NCI-H82 (cell line): ENCODE data around the gene LTBP1.
"Not testable (repeated sequence)": the region's sequence is repeated elsewhere in the genome, so short reads cannot be mapped to it uniquely, and the experiment has no call there.

ENCODE experiments used
- DNase-seq: peaks from one replicate; lab custom pipeline; 2025; lab: John Stamatoyannopoulos, UW

Gene LTBP1

DNA sequence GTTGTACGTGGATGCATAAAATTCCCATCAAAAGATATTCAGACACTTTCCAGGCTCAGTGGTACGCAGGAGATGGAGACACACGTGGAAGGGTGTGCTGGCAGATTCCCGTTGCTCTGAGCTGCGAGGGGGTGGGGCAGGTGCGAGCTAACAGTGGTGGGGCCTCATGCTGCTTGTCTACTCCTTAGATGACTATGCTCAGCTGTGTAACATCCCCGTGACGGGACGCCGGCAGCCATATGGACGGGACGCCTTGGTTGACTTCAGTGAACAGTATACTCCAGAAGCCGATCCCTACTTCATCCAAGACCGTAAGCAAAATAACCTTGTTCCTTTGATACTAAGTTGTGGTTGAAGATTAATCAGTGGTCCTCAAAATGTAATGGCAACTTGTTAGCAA is 442.2 kb downstream of the LTBP1 start:
- DNase-seq: no peak

DNA sequence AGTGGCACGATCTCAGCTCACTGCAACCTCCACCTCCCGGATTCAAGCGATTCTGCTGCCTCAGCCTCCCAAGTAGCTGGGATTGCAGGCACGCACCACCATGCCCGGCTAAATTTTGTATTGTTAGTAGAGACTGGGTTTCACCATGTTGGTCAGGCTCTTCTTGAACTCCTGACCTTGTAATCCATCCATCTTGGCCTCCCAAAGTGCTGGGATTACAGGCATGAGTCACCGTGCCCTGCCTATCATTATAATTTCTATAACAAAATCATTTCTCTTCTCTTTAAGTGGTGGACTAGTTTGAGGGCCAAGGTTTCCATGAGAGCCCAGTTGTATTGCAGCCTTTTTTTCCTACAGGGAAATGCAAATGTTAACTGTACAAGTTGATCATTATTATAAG is 442.9 kb downstream of the LTBP1 start:
- not testable (repeated sequence) for DNase-seq

GRCh38 chr2:33391529-33392255 is 444.9 kb downstream of the LTBP1 start:
- DNase-seq: no peak

DNA sequence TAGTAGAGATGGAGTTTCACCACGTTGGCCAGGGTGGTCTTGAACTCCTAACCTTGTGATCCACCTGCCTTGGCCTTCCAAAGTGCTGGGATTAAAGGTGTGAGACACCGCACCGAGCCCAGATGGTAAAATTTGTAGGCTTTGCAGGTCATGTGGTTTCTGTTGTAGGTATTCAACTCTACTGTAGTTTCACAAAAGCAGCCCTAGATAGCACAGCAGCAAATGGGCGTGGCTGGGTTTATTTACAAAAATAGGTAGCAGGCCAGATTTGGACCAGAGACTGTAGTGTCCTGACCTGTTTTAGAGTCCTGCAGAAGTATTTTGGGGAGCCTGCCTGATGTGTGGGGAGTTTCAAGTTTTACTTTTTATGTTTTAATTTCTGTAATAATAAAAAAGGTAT is 445.6 kb downstream of the LTBP1 start:
- no peak for DNase-seq

GRCh38 chr2:33395034-33395433 is 448.3 kb downstream of the LTBP1 start:
- no peak for DNase-seq

DNA sequence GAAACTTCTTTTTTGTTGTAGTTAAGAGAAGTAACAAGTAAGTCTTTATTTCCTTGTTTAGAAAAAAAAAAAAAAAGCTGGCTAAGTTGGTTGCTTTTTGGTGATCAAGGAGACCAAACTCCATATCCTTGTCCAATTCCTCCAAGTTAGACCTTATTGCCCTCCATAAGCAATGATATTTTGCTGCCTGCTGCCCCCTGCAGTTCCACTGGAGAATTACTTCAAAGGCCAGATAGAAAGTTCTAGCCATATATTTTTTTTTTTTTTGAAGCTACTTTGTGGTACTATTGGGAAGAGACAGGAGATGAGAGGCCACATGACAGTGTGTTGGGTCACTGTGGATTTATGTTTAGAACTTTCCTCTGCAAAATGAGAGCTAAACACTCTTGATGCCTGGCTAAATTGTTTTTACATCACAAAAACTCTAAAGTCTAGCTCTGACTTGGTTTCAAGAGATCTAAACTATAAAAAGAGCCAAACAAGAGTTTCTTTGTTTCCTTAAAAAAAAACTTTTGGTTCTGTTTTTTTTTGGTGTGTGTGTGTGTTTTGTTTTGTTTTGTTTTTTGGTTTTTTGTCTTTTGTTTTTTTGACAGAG is 449.0 kb downstream of the LTBP1 start:
- peak; percentile 50 for DNase-seq

DNA sequence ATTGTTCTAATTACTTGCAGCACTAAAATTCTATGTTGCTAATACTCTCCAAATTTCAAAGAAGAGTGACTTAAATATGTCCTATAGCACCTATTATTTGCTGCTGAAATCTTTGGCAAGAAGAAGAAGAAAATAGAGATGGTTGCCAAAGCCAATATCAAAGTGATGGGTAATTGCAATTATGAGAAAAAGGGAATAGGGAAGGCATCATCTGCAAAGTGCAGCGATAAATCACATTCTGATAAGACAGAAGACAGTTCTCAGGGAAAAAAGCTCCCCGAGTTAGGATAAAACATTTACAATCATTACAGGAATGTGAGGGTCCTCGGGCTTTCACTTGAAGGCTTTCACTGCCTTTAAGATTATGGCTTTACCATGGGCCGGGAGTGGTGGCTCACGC is 457.6 kb downstream of the LTBP1 start:
- DNase-seq: no peak

GRCh38 chr2:33406622-33407021 is 459.9 kb downstream of the LTBP1 start:
- no peak for DNase-seq

- no peak for DNase-seq
These were observed 461.4 kb downstream of the LTBP1 start for GRCh38 chr2:33408109-33408508.

DNA sequence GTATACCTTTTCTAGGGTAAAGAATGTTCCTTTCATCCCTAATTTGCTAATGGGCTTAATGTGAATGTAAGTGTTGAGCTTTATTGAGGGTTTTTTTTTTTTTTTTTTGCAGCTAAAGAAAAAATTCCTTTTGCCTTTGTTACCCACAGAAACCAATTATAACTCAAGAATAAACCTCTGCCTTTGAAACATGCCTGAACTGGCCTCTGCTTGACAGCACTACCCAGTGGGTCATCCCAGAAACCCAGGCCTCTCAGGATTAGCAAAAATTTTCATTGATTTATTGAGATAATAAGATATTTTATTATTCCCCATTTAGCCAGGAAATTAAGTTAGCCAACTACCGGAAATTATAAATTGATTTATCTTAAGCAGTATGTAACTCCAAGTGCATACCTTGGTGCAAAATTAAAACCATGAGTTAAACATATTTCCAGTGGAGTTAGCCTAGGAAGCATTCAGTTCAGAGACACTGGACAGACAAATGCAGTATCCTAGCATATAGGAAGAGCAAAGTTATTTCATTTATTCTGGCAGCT is 462.7 kb downstream of the LTBP1 start:
- DNase-seq: no peak

DNA sequence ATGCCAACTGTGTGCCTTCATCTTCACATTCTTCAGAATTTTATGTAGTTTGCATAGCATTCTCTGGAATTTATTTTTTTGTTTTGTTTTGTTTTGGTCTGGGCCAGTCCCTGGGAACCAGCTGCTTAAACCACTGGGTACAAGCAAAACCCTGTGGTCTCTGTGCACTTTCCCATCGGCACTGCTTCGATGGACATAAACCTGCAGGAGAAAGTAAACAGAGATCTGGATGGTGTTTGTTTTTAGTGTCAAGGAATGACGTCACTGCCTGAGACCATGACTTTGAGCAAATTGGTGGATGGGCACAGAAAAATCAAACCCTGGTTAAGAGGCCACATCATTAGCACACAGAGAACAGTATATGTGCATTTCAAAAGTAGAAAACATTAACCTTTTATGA is 465.0 kb downstream of the LTBP1 start:
- DNase-seq: no peak

GRCh38 chr2:33412920-33413319 is 466.2 kb downstream of the LTBP1 start:
- peak; percentile 27 for DNase-seq

GRCh38 chr2:33419581-33420200 is 472.9 kb downstream of the LTBP1 start:
- DNase-seq: no peak

- no peak for DNase-seq
These were observed 474.0 kb downstream of the LTBP1 start for GRCh38 chr2:33420726-33421125.

DNA sequence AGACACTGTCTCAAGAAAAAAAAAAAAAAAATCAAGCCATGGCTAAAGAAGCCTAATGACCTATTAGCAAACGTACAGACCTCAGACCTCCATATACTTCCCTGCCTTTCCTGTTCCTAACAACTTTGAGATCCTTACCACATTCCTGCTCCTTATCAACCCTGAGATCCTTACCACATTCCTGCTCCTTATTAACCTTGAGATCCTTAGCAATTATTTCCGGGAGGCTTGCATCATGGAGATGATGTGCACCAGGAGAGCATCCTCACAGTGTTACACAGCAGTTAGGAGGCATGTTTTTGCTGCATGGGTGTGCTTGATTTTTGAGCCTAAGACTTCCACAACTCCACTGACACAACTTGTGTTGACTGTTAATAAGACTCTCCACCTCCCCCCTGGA is 475.1 kb downstream of the LTBP1 start:
- DNase-seq: no peak

- DNase-seq: no peak
These were observed 478.4 kb downstream of the LTBP1 start for GRCh38 chr2:33425161-33425560.

DNA sequence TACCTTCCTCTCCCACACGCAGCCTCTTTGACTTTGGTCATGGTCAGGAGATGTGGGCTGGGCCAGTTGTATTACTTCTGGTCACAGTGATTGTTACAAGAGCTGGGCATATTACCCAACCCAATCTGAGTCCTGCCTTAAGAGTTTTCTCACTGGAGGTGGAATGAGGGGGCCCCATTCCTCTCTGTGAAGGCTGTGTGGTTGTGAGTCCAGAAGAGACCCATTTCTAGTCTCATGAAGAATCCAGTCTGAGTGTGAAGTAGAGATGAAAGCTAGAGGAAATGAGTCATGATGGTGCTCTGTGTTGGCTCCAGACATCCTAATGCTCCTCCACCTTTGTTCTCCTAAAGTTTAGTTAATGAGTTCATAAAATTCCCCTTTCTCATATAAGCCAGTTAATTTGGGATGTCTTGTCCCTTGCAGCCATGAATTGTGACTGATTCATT is 478.9 kb downstream of the LTBP1 start:
- DNase-seq: no peak

DNA sequence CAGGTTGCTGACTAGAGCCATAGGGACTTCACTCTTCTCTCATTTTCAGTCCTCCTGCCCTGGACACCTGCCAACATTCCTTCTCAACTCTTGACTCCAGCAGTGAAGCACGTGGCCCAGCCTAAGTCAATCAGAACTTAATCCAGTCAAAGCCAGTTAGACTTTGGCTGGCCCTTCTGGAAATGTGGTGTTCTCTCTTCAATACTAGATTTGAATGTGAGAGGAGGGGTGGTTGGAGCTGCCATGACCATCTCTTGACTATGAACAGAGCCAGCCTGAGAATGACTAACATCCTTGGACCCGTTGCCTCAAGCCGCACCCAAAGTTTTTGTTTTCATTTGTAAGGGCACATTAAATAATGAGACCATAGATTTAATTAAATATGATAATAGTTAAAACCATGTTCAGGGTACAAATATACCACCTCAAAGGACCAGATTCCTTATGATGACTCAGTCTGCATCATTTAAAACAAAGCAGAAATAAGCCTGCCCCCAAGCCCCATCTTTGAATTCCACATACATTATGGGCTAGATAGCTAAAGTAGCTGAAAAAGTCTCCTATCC is 480.0 kb downstream of the LTBP1 start:
- peak; percentile 92 for DNase-seq

DNA sequence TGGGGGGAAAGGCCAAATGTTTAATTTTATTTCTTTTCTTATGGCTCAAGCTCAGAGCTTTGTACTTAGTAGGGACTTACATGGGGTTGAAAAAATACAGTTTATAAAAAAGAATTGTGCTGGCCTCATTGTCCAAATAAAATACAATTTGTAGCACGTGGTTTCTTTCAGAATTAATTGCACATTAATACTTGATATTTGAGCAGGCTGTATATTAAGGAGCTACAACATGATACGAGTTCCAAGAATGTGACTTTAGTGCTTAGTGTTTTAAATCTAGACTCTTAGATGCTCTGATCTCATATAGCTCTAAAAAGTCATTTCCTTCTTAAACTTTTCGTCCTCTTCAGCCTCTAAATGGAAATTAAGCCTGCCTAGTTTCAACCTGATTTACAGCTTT is 483.3 kb downstream of the LTBP1 start:
- no peak for DNase-seq

DNA sequence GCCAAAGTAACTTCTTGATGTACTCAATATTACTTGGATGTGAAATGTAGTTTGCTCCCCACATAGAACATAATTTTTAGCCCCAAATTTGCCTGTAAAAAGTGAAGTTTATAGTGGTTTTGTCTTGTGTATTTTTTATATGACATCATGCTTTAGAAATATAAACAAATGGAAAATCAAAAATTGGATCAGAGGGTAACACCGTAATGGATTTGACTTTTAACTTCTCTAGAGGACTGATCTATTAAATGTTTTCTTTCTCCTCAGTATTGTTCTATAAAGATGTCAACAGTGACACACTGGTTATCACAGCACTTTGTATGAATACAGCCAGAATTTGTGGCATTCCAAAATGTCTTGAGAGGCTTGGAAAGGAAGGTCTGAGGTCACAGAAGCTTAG is 484.1 kb downstream of the LTBP1 start:
- DNase-seq: no peak

GRCh38 chr2:33432871-33433270 is 486.1 kb downstream of the LTBP1 start:
- DNase-seq: no peak

DNA sequence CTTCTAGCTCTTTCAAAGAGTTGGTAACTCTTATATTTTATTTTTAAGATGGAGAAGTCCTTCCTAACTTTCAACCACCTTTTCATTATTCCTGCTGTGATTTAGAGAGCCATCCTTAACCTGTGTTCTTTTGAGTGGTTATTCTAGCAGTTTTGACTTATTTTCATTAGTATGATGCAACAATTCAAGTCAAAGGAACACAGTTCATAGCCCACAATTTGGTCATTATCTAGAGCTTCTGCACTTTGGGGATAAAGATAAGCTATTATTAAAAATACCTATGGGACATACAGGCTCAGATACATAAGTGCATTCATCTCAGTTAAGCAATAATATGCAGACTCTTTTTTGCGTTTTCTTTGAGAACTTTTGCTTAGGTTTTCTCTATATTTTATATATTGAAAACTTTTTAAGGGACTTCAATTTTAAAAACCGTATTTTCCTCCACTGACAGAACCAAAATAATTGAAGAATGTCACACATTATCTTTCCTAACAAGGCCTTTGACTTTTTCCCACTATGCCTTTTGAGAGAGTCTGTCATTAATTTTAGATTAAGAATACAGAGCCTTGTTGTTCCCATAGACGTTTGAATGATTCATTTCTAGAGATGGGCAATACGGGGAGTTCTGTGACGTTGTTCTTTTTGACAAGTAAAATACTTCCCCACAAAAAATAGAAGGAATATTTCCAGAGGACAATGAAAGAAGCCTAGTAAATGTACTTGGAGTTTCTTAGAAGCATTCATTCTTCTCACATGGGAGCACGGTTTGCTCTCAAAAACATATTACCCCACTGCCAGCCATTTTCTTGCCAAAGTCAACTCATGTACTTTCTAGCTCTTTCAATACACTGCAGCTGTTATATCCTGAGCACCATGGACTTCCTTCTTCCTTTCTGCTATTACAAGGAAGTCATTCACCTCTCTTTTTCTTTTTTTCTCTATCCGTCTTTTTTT is 486.8 kb downstream of the LTBP1 start:
- DNase-seq: no peak
